KMS-11 (cell line): ENCODE data around the gene RGS7.
"Not testable (repeated sequence)": the region's sequence is repeated elsewhere in the genome, so short reads cannot be mapped to it uniquely, and the experiment has no call there.

Experiments
- H2AFZ ChIP-seq: fragments of 200-600 bp; sonication (generic); 2 replicates; pipeline ENCODE4 v1.6.1; 2016; ENCODE audit warnings: antibody characterized with exemption, mixed run types, low read depth
- H3K27ac ChIP-seq: fragments of 200-600 bp; sonication (generic); 2 replicates; pipeline ENCODE4 v1.6.1; 2016; ENCODE audit warnings: mild to moderate bottlenecking, mixed run types
- H3K27me3 ChIP-seq: fragments of 200-600 bp; sonication (generic); 2 replicates; pipeline ENCODE4 v1.6.1; 2017; ENCODE audit warnings: mild to moderate bottlenecking, low read depth, mixed run types, moderate library complexity; ENCODE audit not compliant: insufficient read depth
- H3K36me3 ChIP-seq: fragments of 200-600 bp; sonication (generic); 2 replicates; pipeline ENCODE4 v1.6.1; 2017; ENCODE audit warnings: mild to moderate bottlenecking, mixed run types; ENCODE audit not compliant: insufficient read depth
- H3K4me1 ChIP-seq: fragments of 200-600 bp; sonication (generic); 2 replicates; pipeline ENCODE4 v1.6.1; 2016; ENCODE audit warnings: mild to moderate bottlenecking, low read depth, mixed run types; ENCODE audit not compliant: poor library complexity, severe bottlenecking
- H3K4me2 ChIP-seq: fragments of 200-600 bp; sonication (generic); 2 replicates; pipeline ENCODE4 v1.7.0; 2016; ENCODE audit warnings: mild to moderate bottlenecking, mixed run types
- H3K4me3 ChIP-seq: fragments of 200-600 bp; sonication (generic); IDR thresholded peaks from 2 replicates; pipeline ENCODE4 v1.6.1; 2017; ENCODE audit warnings: low read depth, low read length, mixed read lengths; ENCODE audit not compliant: insufficient read depth
- H3K79me2 ChIP-seq: fragments of 200-600 bp; sonication (generic); 2 replicates; pipeline ENCODE4 v1.6.1; 2016; ENCODE audit warnings: low read depth, mixed run types; ENCODE audit not compliant: insufficient read depth
- H3K9ac ChIP-seq: fragments of 200-600 bp; sonication (generic); 2 replicates; pipeline ENCODE4 v1.6.1; 2016; ENCODE audit warnings: mild to moderate bottlenecking, mixed run types
- H4K20me1 ChIP-seq: fragments of 200-600 bp; sonication (generic); 2 replicates; pipeline ENCODE4 v1.6.1; 2016; ENCODE audit warnings: mild to moderate bottlenecking, mixed run types; ENCODE audit not compliant: insufficient read depth
- TF ChIP-seq, protein P1 (sequence below): fragments of 200-600 bp; sonication (generic); conservative IDR thresholded peaks from 2 replicates; pipeline ENCODE4 v1.6.1; 2017; ENCODE audit warnings: low read depth, mild to moderate bottlenecking, antibody characterized with exemption, low read length, moderate library complexity, mixed read lengths

RGS7 gene

DNA sequence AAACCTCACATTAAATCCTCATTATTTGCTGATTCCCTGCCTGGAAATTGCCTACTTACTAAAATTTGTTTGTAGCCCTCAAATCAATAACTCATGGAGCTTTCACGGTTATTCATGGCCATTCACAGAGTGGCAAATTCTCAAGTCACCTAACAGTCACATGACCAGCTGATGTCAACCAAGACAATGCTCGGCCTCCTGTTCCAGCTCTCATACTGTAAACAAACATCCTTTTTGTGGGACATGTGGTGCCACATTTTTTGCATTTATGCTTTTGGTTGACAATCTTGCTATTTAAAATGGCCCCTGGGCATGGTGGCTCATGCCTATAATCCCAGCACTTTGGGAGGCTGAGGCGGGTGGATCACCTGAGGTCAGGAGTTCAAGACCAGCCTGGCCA lies 473.5 kb downstream of the RGS7 start:
- H3K4me3 ChIP-seq = no peak overlapping the region
- TF ChIP-seq, protein P1, sequence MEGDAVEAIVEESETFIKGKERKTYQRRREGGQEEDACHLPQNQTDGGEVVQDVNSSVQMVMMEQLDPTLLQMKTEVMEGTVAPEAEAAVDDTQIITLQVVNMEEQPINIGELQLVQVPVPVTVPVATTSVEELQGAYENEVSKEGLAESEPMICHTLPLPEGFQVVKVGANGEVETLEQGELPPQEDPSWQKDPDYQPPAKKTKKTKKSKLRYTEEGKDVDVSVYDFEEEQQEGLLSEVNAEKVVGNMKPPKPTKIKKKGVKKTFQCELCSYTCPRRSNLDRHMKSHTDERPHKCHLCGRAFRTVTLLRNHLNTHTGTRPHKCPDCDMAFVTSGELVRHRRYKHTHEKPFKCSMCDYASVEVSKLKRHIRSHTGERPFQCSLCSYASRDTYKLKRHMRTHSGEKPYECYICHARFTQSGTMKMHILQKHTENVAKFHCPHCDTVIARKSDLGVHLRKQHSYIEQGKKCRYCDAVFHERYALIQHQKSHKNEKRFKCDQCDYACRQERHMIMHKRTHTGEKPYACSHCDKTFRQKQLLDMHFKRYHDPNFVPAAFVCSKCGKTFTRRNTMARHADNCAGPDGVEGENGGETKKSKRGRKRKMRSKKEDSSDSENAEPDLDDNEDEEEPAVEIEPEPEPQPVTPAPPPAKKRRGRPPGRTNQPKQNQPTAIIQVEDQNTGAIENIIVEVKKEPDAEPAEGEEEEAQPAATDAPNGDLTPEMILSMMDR = no peak

DNA sequence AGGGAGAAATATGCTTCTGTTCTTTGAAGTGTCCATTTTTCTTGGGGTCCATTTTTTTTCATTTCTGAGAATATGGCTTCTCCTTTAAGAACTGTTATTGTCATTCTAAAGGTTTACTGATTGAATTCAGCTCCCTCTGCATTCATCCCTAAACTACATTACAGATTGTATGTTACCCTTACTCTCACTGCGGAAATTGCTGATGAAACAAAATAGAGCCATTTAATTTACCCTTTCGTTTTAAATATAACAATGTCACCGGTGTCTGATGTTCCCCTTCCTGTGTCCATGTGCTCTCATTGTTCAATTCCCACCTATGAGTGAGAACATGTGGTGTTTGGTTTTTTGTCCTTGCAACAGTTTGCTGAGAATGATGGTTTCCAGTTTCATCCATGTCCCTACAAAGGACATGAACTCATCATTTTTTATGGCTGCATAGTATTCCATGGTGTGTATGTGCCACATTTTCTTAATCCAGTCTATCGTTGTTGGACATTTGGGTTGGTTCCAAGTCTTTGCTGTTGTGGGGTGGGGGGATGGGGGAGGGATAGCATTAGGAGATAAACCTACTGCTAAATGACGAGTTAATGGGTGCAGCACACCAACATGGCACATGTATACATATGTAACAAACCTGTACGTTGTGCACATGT lies 474.2 kb downstream of the RGS7 start:
- not testable (repeated sequence) for H3K36me3 ChIP-seq, H3K27ac ChIP-seq, H2AFZ ChIP-seq, H3K9ac ChIP-seq, H3K79me2 ChIP-seq, H3K27me3 ChIP-seq, H3K4me2 ChIP-seq, H3K4me1 ChIP-seq, H3K4me3 ChIP-seq, H4K20me1 ChIP-seq

More for the DNA sequence above, 473.5 kb downstream of the RGS7 start:
- H3K79me2 ChIP-seq = no peaks in the 10 kb centered on the region
- no peaks in the 10 kb centered on the region for H3K27me3 ChIP-seq
- H3K9ac ChIP-seq = no peak overlapping the region
- no peaks in the 10 kb centered on the region for H3K36me3 ChIP-seq
- no peak overlapping the region for H3K4me2 ChIP-seq
- H3K4me1 ChIP-seq = no peaks in the 10 kb centered on the region
- no peak overlapping the region for H3K27ac ChIP-seq
- no peak overlapping the region for H2AFZ ChIP-seq
- H4K20me1 ChIP-seq = no peaks in the 10 kb centered on the region

DNA sequence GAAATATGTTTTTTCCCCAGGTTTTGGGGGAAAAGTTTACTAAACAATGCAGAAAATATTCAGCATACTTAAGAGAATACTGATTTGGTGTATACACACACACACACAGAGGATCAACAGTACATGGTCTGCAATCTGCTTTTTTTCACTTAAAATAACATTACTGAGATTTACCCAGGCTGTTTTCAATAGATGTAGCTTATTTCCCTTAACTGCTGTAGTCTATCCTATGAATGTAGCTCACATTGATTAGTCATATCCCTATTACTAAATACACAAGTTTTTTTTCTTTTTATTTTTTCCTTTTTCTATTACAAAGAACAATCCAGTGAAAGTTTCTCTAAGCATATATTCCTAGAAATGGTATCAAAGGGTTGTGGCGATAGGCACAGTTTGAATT lies 478.4 kb downstream of the RGS7 start:
- H2AFZ ChIP-seq = no peak overlapping the region
- no peaks in the 10 kb centered on the region for H3K27me3 ChIP-seq
- H3K36me3 ChIP-seq = no peaks in the 10 kb centered on the region
- H3K4me1 ChIP-seq = no peaks in the 10 kb centered on the region
- no peaks in the 10 kb centered on the region for H3K79me2 ChIP-seq
- no peak overlapping the region for H3K27ac ChIP-seq
- no peak overlapping the region for H3K4me2 ChIP-seq
- H3K9ac ChIP-seq = no peak overlapping the region
- H4K20me1 ChIP-seq = no peaks in the 10 kb centered on the region
- TF ChIP-seq, protein P1 = no peak
- H3K4me3 ChIP-seq = no peak overlapping the region

DNA sequence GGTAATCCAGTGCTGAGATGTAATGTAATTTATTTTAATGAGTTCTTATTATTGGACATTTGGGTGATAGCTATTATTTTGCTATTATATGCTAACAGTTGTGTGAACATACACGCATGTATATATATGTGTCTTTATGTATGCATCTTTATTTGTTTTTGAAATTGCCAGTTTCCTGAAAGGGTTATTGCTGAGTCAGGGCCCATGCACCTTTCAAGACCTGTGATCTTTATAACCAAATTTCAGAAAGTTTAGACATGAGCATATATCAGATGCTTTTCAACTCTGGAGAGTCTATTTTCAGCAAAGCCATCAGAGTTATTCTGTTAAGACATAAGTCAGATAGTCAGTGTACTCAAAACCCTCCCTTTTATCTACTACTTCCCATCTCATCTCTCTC lies 479.4 kb downstream of the RGS7 start:
- H3K79me2 ChIP-seq = no peaks in the 10 kb centered on the region
- H4K20me1 ChIP-seq = no peaks in the 10 kb centered on the region
- H3K9ac ChIP-seq = no peak overlapping the region
- H3K4me3 ChIP-seq = no peak overlapping the region
- H3K4me1 ChIP-seq = no peaks in the 10 kb centered on the region
- no peaks in the 10 kb centered on the region for H3K36me3 ChIP-seq
- H2AFZ ChIP-seq = no peak overlapping the region
- H3K27me3 ChIP-seq = no peaks in the 10 kb centered on the region
- H3K27ac ChIP-seq = no peak overlapping the region
- TF ChIP-seq, protein P1 = no peak
- H3K4me2 ChIP-seq = no peak overlapping the region

- Histone ChIP-seq H3K4me3 (no peak overlapping the region), H3K4me2 (no peak overlapping the region), H4K20me1 (no peaks in the 10 kb centered on the region), H3K36me3 (no peaks in the 10 kb centered on the region), H3K4me1 (no peaks in the 10 kb centered on the region), H3K27me3 (no peaks in the 10 kb centered on the region), H3K27ac (no peak overlapping the region), H2AFZ (no peak overlapping the region), H3K9ac (no peak overlapping the region), H3K79me2 (no peaks in the 10 kb centered on the region)
- TF ChIP-seq, protein P1 = no peak
These were observed 480.9 kb downstream of the RGS7 start for GRCh38 chr1:240876071-240876470.
